Aorta (tissue), 5 donors: Measurements from ENCODE around the gene CRTC1. TPM values are rescaled to one million over a fixed set of nuclear protein-coding genes. Genes with fewer than 3 reads are reported as not detected.

Experiments
- ATAC-seq: fragments of 200-7000 bp; cut with Tn5 transposase; one replicate; pipeline ENCODE4 v1.9.1; 2022; ENCODE audit warnings: moderate library complexity; ENCODE audit not compliant: low FRiP score
- DNase-seq, 2 donors: peaks; one replicate each; pipeline ENCODE4 v3.0.0-alpha.2; 2020
- H3K27ac ChIP-seq, 2 donors: one replicate each; pipeline ENCODE4 v1.5.1; 2013; ENCODE audit warnings: low read length in 2 of 2, mild to moderate bottlenecking in 2 of 2, moderate library complexity in 2 of 2, control low read depth in 1 of 2, inconsistent platforms in 1 of 2, low read depth in 1 of 2
- H3K27me3 ChIP-seq, 2 donors: one replicate each; pipeline ENCODE4 v1.6.1; 2013; ENCODE audit warnings: control low read depth in 1 of 2, low read length in 1 of 2, mild to moderate bottlenecking in 1 of 2, moderate library complexity in 1 of 2; ENCODE audit not compliant: insufficient read depth in 2 of 2, control insufficient read depth in 1 of 2
- H3K36me3 ChIP-seq, 2 donors: one replicate each; pipeline ENCODE4 v1.6.1; 2013; ENCODE audit warnings: control low read depth in 1 of 2, low read length in 1 of 2, mild to moderate bottlenecking in 1 of 2; ENCODE audit not compliant: insufficient read depth in 2 of 2, control insufficient read depth in 1 of 2
- H3K4me1 ChIP-seq, 2 donors: one replicate each; pipeline ENCODE4 v1.6.1; 2013; ENCODE audit warnings: low read length in 2 of 2, control low read depth in 1 of 2, mild to moderate bottlenecking in 1 of 2, moderate library complexity in 1 of 2; ENCODE audit not compliant: insufficient read depth in 2 of 2, control insufficient read depth in 1 of 2
- H3K4me3 ChIP-seq, 2 donors: one replicate each; pipeline ENCODE4 v1.5.1; 2013; ENCODE audit warnings: low read length in 2 of 2, control low read depth in 1 of 2, mild to moderate bottlenecking in 1 of 2
- H3K9me3 ChIP-seq: one replicate; pipeline ENCODE4 v1.6.1; 2013; ENCODE audit warnings: mild to moderate bottlenecking, low read length; ENCODE audit not compliant: control insufficient read depth
- WGBS, 2 donors: extraction: QIAGEN DNeasy Blood & Tissue Kit; methylation state at CpG; one replicate each; pipeline ENCODE4 v1.1.7; 2013; 5-methylcytosine and 5-hydroxymethylcytosine counted together
- intact Hi-C, 2 donors: fragments of 100-400 bp; cut with DNase I; formaldehyde crosslinking; loops; one replicate each; pipeline versions ENCODE4 v1.14.2 to v1.15.0; 2022
- polyA plus RNA-seq, 2 donors: library from polyadenylated mRNA; stranded (reverse); fragments of 200-250 nt; gene quantifications; one replicate each; pipeline ENCODE4 v1.2.3, GENCODE V29; 2013
- total RNA-seq, 2 donors: library from RNA; stranded (reverse); fragmentation: NEBNext Ultra II Directional; extraction: Animal tissue kit (Norgen Biotek cat#: 25700); gene quantifications; one replicate each; pipeline ENCODE4 v1.2.1, GENCODE V29; 2021
- donor health status: healthy with polysubstance abuse.
- donor health status: Bipolar disorder and iron deficiency.
- donor health status: DM: no; HTN: no; CAD: no.
- donor health status: DM: no; HTN: no; CAD: no.
- donor health status: DM: yes; HTN: yes; CAD: no.

The CRTC1 gene
- total and polyA plus RNA-seq, 4 donors = 3.6 to 16.5 (median 10.7) TPM

- intact Hi-C loops = no loop called here
- H3K9me3 ChIP-seq = no peaks in the 10 kb centered on the region
- no peaks in the 10 kb centered on the region for H3K36me3 ChIP-seq
- H3K27ac ChIP-seq = no peak overlapping the region
- ATAC-seq (no peak), DNase-seq (no peak)
- no peak overlapping the region for H3K4me3 ChIP-seq
- no peaks in the 10 kb centered on the region for H3K4me1 ChIP-seq
- 97% methylated on average over 40 of the region's 40 CpGs for WGBS, 2 donors
- H3K27me3 ChIP-seq = no peaks in the 10 kb centered on the region
Measured at GRCh38 chr19:18774782-18775444, 91.4 kb downstream of the CRTC1 start.

- Histone ChIP-seq H3K9me3 (no peaks in the 10 kb centered on the region), H3K36me3 (no peaks in the 10 kb centered on the region), H3K4me3 (no peak overlapping the region), H3K27ac (no peak overlapping the region), H3K27me3 (no peaks in the 10 kb centered on the region), H3K4me1 (no peaks in the 10 kb centered on the region)
- WGBS, 2 donors = 92 to 94% methylated on average over 33 of the region's 33 CpGs
- DNase-seq (no peak), ATAC-seq (no peak)
- intact Hi-C loops = no loop called here
Measured at GRCh38 chr19:18775586-18776287, 92.3 kb downstream of the CRTC1 start.

- intact Hi-C loops = no loop called here
- Histone ChIP-seq H3K27ac (no peak overlapping the region), H3K36me3 (no peaks in the 10 kb centered on the region), H3K4me3 (no peak overlapping the region), H3K9me3 (no peaks in the 10 kb centered on the region), H3K4me1 (no peaks in the 10 kb centered on the region), H3K27me3 (no peaks in the 10 kb centered on the region)
- WGBS, 2 donors = 87 to 90% methylated on average over 8 of the region's 8 CpGs
- ATAC-seq (no peak), DNase-seq (no peak)
Measured at GRCh38 chr19:18776288-18776594, 92.8 kb downstream of the CRTC1 start.

- WGBS, 2 donors = 54 to 55% methylated on average over 12 of the region's 12 CpGs
- Histone ChIP-seq H3K4me3 (no peak overlapping the region), H3K9me3 (no peaks in the 10 kb centered on the region), H3K4me1 (no peaks in the 10 kb centered on the region), H3K27me3 (no peaks in the 10 kb centered on the region), H3K36me3 (no peaks in the 10 kb centered on the region), H3K27ac (no peak overlapping the region)
- DNase-seq (no peak), ATAC-seq (no peak)
- intact Hi-C loops = no loop called here
Measured at GRCh38 chr19:18776736-18777135, 93.3 kb downstream of the CRTC1 start.

- no peak for DNase-seq
- Histone ChIP-seq H3K36me3 (no peaks in the 10 kb centered on the region), H3K27me3 (no peaks in the 10 kb centered on the region), H3K4me1 (no peaks in the 10 kb centered on the region), H3K9me3 (no peaks in the 10 kb centered on the region), H3K27ac (no peak overlapping the region), H3K4me3 (no peak overlapping the region)
- ATAC-seq = no peak
- intact Hi-C loops = no loop called here
- 44% methylated on average over 57 to 71 of the region's 71 CpGs for WGBS, 2 donors
Measured at GRCh38 chr19:18777301-18778075, 94.0 kb downstream of the CRTC1 start.

- Histone ChIP-seq H3K27ac (no peak overlapping the region), H3K36me3 (no peaks in the 10 kb centered on the region), H3K27me3 (no peaks in the 10 kb centered on the region), H3K4me3 (no peak overlapping the region), H3K4me1 (no peaks in the 10 kb centered on the region), H3K9me3 (no peaks in the 10 kb centered on the region)
- ATAC-seq (no peak), DNase-seq (no peak)
- 57 to 64% methylated on average over 11 of the region's 11 CpGs for WGBS, 2 donors
- intact Hi-C loops = no loop called here
Measured at GRCh38 chr19:18778076-18778389, 94.6 kb downstream of the CRTC1 start.

GRCh38 chr19:18778826-18779495 is 95.5 kb downstream of the CRTC1 start:
- no peaks in the 10 kb centered on the region for H3K36me3 ChIP-seq
- intact Hi-C loops = no loop called here
- H3K27ac ChIP-seq = no peak overlapping the region
- no peak overlapping the region for H3K4me3 ChIP-seq
- no peaks in the 10 kb centered on the region for H3K4me1 ChIP-seq
- no peak for ATAC-seq
- WGBS, 2 donors = 78 to 84% methylated on average over 14 of the region's 14 CpGs
- no peaks in the 10 kb centered on the region for H3K27me3 ChIP-seq
- H3K9me3 ChIP-seq = no peaks in the 10 kb centered on the region
- DNase-seq = no peak

- H3K27me3 ChIP-seq = no peaks in the 10 kb centered on the region
- 92% methylated on average over 17 of the region's 17 CpGs for WGBS, 2 donors
- intact Hi-C loops = no loop called here
- DNase-seq = no peak
- ATAC-seq = no peak
- no peaks in the 10 kb centered on the region for H3K36me3 ChIP-seq
- H3K4me3 ChIP-seq = no peak overlapping the region
- H3K4me1 ChIP-seq = no peaks in the 10 kb centered on the region
- H3K9me3 ChIP-seq = no peaks in the 10 kb centered on the region
- no peak overlapping the region for H3K27ac ChIP-seq
Measured at GRCh38 chr19:18780081-18780480, 96.6 kb downstream of the CRTC1 start.
